Stimulated activated CD4-positive, alpha-beta T cell treated with anti-CD3 and anti-CD28 coated beads, TNF-alpha, amount 100 ng/mL, for 4 hours (primary cell): Measurements from ENCODE around the gene SEPHS1.
"Not testable (repeated sequence)": the region's sequence is repeated elsewhere in the genome, so short reads cannot be mapped to it uniquely, and the experiment has no call there.

Source experiments
- DNase-seq, 3 experiments: peaks; one replicate each; pipeline ENCODE4 v3.0.0-alpha.2; 2020; ENCODE audit warnings: low read depth in 3 of 3

SEPHS1 gene

GRCh38 chr10:13348216-13349017 lies at the start of gene SEPHS1:
SEPHS1 (minus strand) TSS chr10:13348293; CDS start chr10:13344950, 3,343 bp downstream.
- DNase-seq: peak; percentile 60 to 72 (median 62)

GRCh38 chr10:13397052-13397451 lies 49.0 kb upstream of the SEPHS1 start:
- no peak for DNase-seq

GRCh38 chr10:13396369-13396768 lies 48.3 kb upstream of the SEPHS1 start:
- no peak for DNase-seq

GRCh38 chr10:13395540-13395939 lies 47.4 kb upstream of the SEPHS1 start:
- no peak for DNase-seq

DNA sequence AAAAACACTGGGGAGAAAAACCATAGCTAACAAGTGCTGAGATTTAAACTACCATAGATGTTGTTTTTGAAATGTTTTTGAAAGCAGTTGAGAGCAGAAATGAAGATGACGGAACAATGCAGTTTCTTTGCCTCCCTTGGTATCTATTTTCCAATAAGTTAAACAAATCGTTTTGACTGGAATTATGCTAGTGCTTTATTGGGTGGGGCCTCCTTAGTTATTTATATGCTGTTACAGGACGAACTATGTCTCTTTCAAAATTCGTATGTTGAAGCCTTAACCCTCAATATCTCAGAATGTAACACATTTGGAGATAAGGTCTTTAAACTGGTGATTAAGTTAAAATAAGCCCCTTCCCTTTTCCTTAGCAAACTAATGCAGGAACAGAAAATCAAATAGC lies 45.5 kb upstream of the SEPHS1 start:
- DNase-seq: no peak

- DNase-seq: no peak
Observed at GRCh38 chr10:13392701-13393100, 44.6 kb upstream of the SEPHS1 start.

DNA sequence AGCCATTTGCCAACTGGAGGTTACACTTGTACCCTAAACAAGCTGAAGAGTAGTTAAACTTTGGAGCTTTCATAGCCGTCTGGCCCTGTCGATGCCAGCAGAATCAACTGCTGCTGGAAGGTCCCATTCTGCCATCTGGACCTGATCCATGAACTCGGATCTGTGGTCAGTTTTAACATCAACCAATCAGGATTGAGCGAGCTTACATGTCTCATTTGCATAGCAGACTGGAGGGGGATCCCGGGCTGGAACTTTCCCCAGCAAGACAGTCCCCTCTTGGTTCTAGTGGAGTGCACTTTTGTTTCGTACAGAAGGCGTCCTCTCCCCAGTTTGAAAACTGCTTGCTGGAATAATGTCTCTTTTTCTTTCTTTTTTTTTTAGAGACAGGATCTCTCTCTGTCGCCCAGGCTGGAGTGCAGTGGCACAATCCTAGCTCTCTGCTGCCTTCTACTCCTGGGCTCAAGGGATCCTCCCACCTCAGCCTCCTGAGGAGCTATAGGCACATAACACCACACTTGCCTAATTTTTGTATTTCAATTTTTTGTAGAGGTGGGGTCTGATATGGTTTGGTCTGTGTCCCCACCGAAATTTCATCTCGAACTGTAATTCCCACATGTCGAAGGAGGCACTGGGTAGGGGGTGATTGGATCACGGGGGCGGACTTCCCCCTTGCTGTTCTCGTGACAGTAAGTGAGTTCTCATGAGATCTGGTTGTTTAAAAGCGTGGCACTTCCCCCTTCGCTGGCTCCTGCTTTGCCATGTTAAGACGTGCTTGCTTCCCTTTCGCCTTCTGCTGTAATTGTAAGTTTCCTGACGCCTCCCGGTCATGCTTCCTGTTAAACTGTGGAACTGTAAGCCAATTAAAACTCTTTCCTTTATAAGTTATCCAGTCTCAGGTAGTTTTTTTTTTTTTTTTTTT lies 42.8 kb upstream of the SEPHS1 start:
- DNase-seq: no peak

DNA sequence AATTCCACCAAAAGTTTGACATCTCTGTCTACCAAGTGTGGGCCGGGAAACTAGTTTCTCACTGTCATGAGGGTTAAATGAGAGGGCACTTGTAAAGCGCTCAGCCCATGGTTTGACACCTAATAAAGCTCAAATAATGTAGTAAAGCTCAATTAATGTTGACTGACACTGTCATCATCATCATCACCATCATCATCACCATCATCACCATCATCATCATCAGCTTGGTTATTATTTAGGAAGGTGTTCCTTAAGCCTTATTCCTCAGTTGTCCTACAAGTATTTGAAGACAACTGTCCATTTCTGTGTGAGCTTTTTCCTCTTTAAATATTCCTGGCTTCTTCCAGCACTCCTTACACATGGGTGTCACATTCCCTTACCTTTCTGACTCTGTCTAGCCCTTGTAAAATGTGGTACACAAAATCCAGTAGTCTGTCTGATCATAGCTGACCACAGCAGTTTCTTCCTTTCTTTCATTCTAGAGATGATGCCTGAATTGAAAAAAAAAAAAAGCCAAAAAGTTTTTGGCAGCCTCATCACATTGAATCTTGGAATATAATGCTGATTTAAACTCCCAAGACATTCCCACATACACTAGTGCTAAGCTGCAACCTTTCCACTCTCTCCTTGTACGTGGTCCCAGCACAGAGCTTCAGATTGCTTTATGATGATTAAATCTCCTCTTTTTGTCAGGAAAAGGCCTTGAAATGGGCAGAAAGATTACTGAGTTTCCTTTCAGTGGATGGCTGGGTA lies 40.6 kb upstream of the SEPHS1 start:
- no peak for DNase-seq

DNA sequence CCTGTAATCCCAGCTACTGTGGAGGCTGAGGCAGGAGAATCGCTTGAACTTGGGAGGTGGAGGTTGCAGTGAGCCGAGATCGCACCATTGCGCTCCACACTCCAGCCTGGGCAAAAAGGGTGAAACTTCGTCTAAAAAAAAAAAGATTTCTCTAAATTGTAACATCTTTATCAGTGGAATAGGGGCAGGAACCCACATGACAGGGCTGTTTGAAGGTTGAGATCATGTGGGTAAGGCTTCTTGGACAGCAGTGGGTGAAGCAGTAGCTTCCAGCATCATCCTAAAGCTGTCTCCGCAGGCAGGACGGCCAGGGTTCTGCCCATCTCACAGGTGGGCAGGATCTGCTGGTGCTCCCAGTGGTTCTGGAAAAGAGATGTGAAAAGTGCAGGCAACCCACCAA lies 37.9 kb upstream of the SEPHS1 start:
- DNase-seq: no peak

GRCh38 chr10:13383399-13383761 lies 35.3 kb upstream of the SEPHS1 start:
- no peak for DNase-seq

GRCh38 chr10:13382703-13383398 lies 34.8 kb upstream of the SEPHS1 start:
- DNase-seq: no peak

DNA sequence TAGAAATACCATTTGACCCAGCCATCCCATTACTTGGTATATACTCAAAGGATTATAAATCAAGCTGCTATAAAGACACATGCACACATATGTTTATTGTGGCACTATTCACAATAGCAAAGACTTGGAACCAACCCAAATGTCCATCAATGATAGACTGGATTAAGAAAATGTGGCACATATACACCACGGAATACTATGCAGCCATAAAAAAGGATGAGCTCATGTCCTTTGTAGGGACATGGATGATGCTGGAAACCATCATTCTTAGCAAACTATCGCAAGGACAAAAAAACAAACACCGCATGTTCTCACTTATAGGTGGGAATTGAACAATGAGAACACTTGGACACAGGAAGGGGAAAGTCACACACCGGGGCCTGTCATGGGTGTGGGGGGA lies 31.0 kb upstream of the SEPHS1 start:
- DNase-seq: not testable (repeated sequence)

DNA sequence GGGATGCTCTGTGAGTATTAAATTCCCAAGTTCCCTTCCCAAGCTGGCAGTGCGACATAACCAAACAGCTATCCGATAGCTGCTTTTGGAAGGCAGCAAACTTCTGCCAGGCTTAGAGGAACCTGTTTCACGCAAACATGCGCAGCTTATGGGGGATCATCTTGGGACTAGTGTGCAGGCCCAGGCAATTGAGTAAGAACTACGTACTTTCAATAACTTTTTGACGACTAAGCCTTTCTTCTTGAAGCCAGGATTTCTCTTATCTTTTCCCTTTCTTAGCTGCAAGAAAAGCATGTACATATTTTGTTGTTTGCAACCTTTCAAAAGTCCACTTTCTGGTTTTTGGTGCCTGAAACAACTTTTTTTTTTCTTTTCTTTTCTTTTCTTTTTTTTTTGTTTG lies 28.7 kb upstream of the SEPHS1 start:
- no peak for DNase-seq

- DNase-seq: no peak
Observed at GRCh38 chr10:13376297-13376696, 28.2 kb upstream of the SEPHS1 start.

- no peak for DNase-seq
Observed at GRCh38 chr10:13375791-13376190, 27.7 kb upstream of the SEPHS1 start.

- DNase-seq: no peak
Observed at GRCh38 chr10:13373644-13374043, 25.6 kb upstream of the SEPHS1 start.

DNA sequence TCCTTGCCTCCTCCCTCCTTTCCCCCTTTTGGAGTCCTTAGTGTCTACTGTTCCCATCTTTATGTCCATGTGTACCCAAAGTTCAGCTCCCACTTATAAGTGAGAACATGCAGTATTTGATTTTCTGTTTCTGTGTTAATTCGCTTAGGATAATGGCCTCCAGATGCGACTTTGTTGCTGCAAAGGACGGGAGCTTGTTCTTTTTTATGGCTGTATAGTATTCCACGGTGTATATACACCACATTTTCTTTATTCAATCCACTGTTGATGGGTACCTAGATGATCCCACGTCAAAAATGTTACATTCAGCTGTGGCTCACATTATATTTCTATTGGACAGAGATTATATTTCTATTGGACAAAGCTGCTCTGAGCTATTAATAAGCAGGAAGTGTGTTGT lies 24.4 kb upstream of the SEPHS1 start:
- no peak for DNase-seq

DNA sequence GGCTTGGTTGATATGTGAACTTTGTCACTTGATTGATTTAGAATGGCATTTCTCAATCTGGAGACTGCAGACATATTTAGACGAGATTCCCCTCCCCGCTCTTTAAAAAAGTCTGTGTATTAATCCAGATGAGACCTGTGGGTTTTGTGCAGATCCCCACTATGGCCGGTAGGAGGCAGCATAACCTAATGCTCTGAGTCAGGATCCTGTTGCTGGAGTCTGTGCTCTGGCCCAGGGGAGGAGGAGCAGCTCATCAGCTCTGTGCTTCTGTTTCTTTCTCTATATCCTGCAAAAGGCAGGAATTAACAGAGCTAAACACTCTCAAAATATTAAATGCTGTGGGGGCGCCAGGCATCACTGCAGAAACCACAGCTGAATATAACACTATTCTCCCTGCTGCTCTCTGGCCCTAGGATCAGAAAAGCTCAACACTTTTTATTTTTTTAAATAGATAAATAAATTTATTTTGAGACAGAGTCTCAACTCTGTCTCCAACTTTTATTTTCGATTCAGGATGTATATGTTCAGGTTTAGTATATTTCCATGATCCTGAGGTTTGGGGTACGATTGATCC lies 23.9 kb upstream of the SEPHS1 start:
- peak in 1 of 3 experiments; percentile 41 for DNase-seq

GRCh38 chr10:13366891-13367290 lies 18.8 kb upstream of the SEPHS1 start:
- no peak for DNase-seq

- DNase-seq: no peak
Observed at GRCh38 chr10:13365831-13366230, 17.7 kb upstream of the SEPHS1 start.

- no peak for DNase-seq
Observed at GRCh38 chr10:13365243-13365642, 17.1 kb upstream of the SEPHS1 start.
